ENCODE measurements around the gene GAS7. TPM values are rescaled to one million over a fixed set of nuclear protein-coding genes. Genes with fewer than 3 reads are reported as not detected.
A peak's percentile ranks its signal among the peaks of the same experiment; 100 is the strongest.

Gene GAS7
- total RNA-seq, 1 donor from 2014 or later = 50.6 TPM

- H3K27me3 ChIP-seq = no peaks in the 10 kb centered on the region
- no peaks in the 10 kb centered on the region for H3K4me1 ChIP-seq
- H3K4me3 ChIP-seq = no peak overlapping the region
- ATAC-seq = no peak
- TF ChIP-seq, protein P1, sequence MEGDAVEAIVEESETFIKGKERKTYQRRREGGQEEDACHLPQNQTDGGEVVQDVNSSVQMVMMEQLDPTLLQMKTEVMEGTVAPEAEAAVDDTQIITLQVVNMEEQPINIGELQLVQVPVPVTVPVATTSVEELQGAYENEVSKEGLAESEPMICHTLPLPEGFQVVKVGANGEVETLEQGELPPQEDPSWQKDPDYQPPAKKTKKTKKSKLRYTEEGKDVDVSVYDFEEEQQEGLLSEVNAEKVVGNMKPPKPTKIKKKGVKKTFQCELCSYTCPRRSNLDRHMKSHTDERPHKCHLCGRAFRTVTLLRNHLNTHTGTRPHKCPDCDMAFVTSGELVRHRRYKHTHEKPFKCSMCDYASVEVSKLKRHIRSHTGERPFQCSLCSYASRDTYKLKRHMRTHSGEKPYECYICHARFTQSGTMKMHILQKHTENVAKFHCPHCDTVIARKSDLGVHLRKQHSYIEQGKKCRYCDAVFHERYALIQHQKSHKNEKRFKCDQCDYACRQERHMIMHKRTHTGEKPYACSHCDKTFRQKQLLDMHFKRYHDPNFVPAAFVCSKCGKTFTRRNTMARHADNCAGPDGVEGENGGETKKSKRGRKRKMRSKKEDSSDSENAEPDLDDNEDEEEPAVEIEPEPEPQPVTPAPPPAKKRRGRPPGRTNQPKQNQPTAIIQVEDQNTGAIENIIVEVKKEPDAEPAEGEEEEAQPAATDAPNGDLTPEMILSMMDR (IDR thresholded peaks at IDR 0.05) = no peak
- H3K9me3 ChIP-seq = no peaks in the 10 kb centered on the region
- H3K36me3 ChIP-seq = no peaks in the 10 kb centered on the region
- DNase-seq = peak; percentile 17
- intact Hi-C loops (cut with DNase I) = no loop called here
- no peak overlapping the region for H3K27ac ChIP-seq
These were observed 244.9 kb downstream of the GAS7 start for GRCh38 chr17:9953492-9953891.

- Histone ChIP-seq H3K36me3 (no peaks in the 10 kb centered on the region), H3K4me1 (no peaks in the 10 kb centered on the region), H3K4me3 (no peak overlapping the region), H3K9me3 (no peaks in the 10 kb centered on the region), H3K27ac (no peak overlapping the region), H3K27me3 (no peaks in the 10 kb centered on the region)
- intact Hi-C loops (cut with DNase I) = no loop called here
- no peak for ATAC-seq
- DNase-seq = no peak
- TF ChIP-seq, protein P1 (IDR thresholded peaks at IDR 0.05) = no peak
These were observed 246.6 kb downstream of the GAS7 start for GRCh38 chr17:9951803-9952202.

- H3K27ac ChIP-seq = no peak overlapping the region
- H3K4me3 ChIP-seq = no peak overlapping the region
- no peaks in the 10 kb centered on the region for H3K9me3 ChIP-seq
- intact Hi-C loops (cut with DNase I) = no loop called here
- ATAC-seq (peak; percentile 54), DNase-seq (no peak)
- no peaks in the 10 kb centered on the region for H3K27me3 ChIP-seq
- no peaks in the 10 kb centered on the region for H3K4me1 ChIP-seq
- TF ChIP-seq, protein P1 (IDR thresholded peaks at IDR 0.05) = no peak
- H3K36me3 ChIP-seq = no peaks in the 10 kb centered on the region
These were observed 249.5 kb downstream of the GAS7 start for GRCh38 chr17:9948928-9949327.

DNA sequence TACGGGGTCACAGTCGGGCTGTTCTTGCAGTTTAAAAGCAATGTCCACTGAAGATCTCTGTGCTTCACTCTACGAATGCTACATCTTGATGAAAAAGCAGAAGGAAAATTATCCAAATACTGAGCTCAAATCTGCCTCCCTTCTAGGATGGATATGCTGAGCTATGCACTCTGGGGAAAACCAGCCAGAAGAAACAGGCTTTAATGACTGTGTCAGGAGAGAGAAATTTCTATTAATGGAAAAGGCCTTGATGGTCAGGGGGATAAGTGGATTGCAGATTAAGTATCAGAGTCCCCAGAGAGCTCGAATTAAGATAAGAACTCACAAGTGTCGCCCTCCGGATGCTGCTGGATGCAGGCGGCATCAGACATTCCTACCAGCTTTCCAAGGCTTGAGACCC lies 253.7 kb downstream of the GAS7 start:
- Histone ChIP-seq H3K36me3 (peaks cover 26% of the 10 kb centered on the region), H3K4me1 (no peaks in the 10 kb centered on the region), H3K4me3 (no peak overlapping the region), H3K27me3 (no peaks in the 10 kb centered on the region), H3K27ac (no peak overlapping the region), H3K9me3 (no peaks in the 10 kb centered on the region)
- TF ChIP-seq, protein P1 (IDR thresholded peaks at IDR 0.05) = no peak
- intact Hi-C loops (cut with DNase I) = no loop called here
- ATAC-seq (no peak), DNase-seq (no peak)

- Histone ChIP-seq H3K36me3 (peaks cover 31% of the 10 kb centered on the region), H3K27ac (no peak overlapping the region), H3K4me3 (no peak overlapping the region), H3K4me1 (no peaks in the 10 kb centered on the region), H3K27me3 (no peaks in the 10 kb centered on the region), H3K9me3 (no peaks in the 10 kb centered on the region)
- DNase-seq = no peak
- no peak for ATAC-seq
- TF ChIP-seq, protein P1 (IDR thresholded peaks at IDR 0.05) = no peak
- intact Hi-C loops (cut with DNase I) = no loop called here
These were observed 255.1 kb downstream of the GAS7 start for GRCh38 chr17:9943343-9943742.

GRCh38 chr17:9942885-9943284 lies 255.5 kb downstream of the GAS7 start:
- no peak overlapping the region for H3K27ac ChIP-seq
- peaks cover 31% of the 10 kb centered on the region for H3K36me3 ChIP-seq
- H3K4me3 ChIP-seq = no peak overlapping the region
- intact Hi-C loops (cut with DNase I) = no loop called here
- no peaks in the 10 kb centered on the region for H3K9me3 ChIP-seq
- ATAC-seq = no peak
- no peak for DNase-seq
- H3K4me1 ChIP-seq = no peaks in the 10 kb centered on the region
- no peaks in the 10 kb centered on the region for H3K27me3 ChIP-seq
- TF ChIP-seq, protein P1 (IDR thresholded peaks at IDR 0.05) = no peak
